Ectodermal cell (in vitro differentiated cells): ENCODE results near the gene UBE2U. TPM values are rescaled to one million over a fixed set of nuclear protein-coding genes. Genes with fewer than 3 reads are reported as not detected.
A peak's percentile ranks its signal among the peaks of the same experiment; 100 is the strongest.

Source experiments
- H3K27ac ChIP-seq: 2 replicates; pipeline ENCODE4 v1.7.0; 2013; ENCODE audit warnings: mild to moderate bottlenecking, low read depth, low read length; ENCODE audit not compliant: insufficient read depth, poor library complexity, severe bottlenecking
- H3K27me3 ChIP-seq: 2 replicates; pipeline ENCODE4 v1.7.0; 2013; ENCODE audit warnings: mild to moderate bottlenecking, low read length; ENCODE audit not compliant: insufficient read depth, control insufficient read depth, poor library complexity, severe bottlenecking
- H3K36me3 ChIP-seq: one replicate; pipeline ENCODE4 v1.7.0; 2013; ENCODE audit warnings: low read length; ENCODE audit not compliant: control insufficient read depth, insufficient read depth
- H3K4me1 ChIP-seq: one replicate; pipeline ENCODE4 v1.7.0; 2013; ENCODE audit warnings: low read length; ENCODE audit not compliant: control insufficient read depth, insufficient read depth
- H3K4me3 ChIP-seq: 2 replicates; pipeline ENCODE4 v1.7.0; 2013; ENCODE audit warnings: low read depth, low read length, control low read depth; ENCODE audit not compliant: insufficient read depth
- H3K9me3 ChIP-seq: 2 replicates; pipeline ENCODE4 v1.7.0; 2013; ENCODE audit warnings: mild to moderate bottlenecking, low read length, moderate library complexity; ENCODE audit not compliant: control insufficient read depth
- WGBS, 2 experiments: methylation state at CpG; one replicate each; pipeline ENCODE4 v1.1.7; 2013; ENCODE audit warnings: missing lambda C conversion rate in 2 of 2; 5-methylcytosine and 5-hydroxymethylcytosine counted together
- polyA plus RNA-seq, 4 experiments: library from polyadenylated mRNA; stranded (reverse); fragments of 50-300 nt; gene quantifications; one replicate each; pipeline ENCODE4 v1.2.3, GENCODE V29; 2013

UBE2U gene
- not detected for polyA plus RNA-seq (2013, experiment 1 of 4)
- not detected for polyA plus RNA-seq (2013, experiment 2 of 4)
- polyA plus RNA-seq (2013, experiment 3 of 4), result not detected
- polyA plus RNA-seq (2013, experiment 4 of 4), result not detected

DNA sequence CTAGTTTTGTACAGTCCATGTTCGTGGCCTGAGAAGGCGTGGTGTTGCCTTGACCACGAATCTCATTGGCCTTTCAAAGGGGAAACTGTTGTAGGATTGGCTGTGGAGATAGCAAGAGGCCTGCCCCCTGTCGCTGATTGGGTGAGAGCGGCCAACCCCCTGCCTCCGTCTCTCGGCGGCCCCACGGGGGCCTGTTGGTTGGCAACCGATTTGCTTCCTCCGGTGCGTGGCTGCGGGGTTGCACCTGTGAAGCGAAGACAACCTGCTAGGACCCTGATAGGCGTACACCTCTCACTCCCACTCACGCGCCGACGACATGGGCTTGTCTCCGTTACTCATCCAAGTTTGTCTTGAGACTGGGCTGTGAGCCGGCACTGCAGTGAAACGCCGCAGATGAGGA is at the start of gene UBE2U:
TSS of gene UBE2U (plus strand) at position 204 of the 400 bp plus-strand sequence. CDS start 428 bp downstream, outside the sequence.
- Histone ChIP-seq H3K27me3 (no peaks in the 10 kb centered on the region), H3K4me3 (no peak within 1 kb of the TSS), H3K4me1 (no peaks in the 10 kb centered on the region), H3K36me3 (no peaks in the 10 kb centered on the region), H3K27ac (no peak within 1 kb of the TSS), H3K9me3 (no peaks in the 10 kb centered on the region)
- 95 to 96% methylated on average over 23 of the region's 23 CpGs for WGBS, 2 experiments

GRCh38 chr1:64155278-64155677 is 48.1 kb upstream of the UBE2U start:
- H3K9me3 ChIP-seq, result no peaks in the 10 kb centered on the region
- WGBS, 2 experiments, result 54 to 56% methylated on average over 1 of the region's 1 CpG
- H3K27me3 ChIP-seq, result no peaks in the 10 kb centered on the region
- H3K27ac ChIP-seq, result peak overlapping the region; percentile 44
- H3K4me1 ChIP-seq, result no peaks in the 10 kb centered on the region
- H3K36me3 ChIP-seq, result peaks cover 16% of the 10 kb centered on the region
- H3K4me3 ChIP-seq, result no peak overlapping the region

DNA sequence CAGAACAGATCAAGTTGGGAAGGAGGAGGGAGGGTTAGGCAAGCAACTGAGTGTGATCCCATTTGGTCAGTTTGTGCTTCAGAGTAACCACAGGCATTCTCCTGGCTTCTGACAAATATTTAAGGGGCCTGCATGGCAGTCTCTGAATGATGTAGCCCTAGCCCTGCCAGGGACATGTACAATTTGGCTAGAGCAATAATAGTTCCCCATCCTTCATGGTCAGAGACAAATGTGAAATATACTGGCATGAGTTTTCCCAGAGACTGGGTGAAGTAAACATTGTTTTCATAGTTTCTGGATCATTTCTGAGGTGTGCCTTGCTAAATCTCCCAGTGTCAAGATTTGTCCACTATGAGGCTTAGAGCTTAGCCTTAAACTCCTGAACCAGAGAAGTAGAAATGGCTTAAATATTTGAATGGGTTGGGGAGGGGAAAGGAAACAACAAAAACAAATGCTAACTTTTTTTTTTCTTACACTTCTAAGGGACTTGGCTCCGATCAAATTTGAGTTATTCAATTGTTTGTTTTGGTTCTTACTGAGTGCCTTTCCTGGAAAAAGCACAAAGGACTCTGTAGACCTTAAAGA is 42.0 kb upstream of the UBE2U start:
- Histone ChIP-seq H3K27ac (no peak overlapping the region), H3K9me3 (no peaks in the 10 kb centered on the region), H3K36me3 (peaks cover 12% of the 10 kb centered on the region), H3K27me3 (no peaks in the 10 kb centered on the region), H3K4me3 (no peak overlapping the region), H3K4me1 (peaks cover 9% of the 10 kb centered on the region)
- WGBS, 2 experiments, result 100% methylated on average over 1 of the region's 1 CpG; no CpG with 5 or more reads in 1 of the 2 experiments

DNA sequence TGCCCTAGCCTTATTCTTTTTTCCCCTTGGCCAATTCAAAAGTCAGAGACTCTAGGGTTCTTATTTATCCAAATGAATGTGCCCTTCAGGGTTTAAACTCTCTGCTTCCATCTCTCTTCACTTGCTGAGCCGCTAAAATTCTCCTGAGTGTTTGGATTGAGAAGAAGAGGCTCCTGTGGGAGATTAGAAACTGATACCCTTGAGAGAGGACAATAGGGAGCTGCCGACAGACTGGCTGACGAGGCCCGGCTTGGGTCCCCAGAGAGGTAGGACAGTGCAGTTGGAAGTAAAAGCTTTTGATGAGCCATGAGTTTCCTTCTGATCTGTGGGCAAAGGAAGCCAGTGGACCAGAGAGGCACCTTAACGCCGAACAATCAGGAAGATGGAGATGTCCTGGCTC is 41.3 kb upstream of the UBE2U start:
- H3K4me1 ChIP-seq, result peaks cover 9% of the 10 kb centered on the region
- no peaks in the 10 kb centered on the region for H3K9me3 ChIP-seq
- no peak overlapping the region for H3K27ac ChIP-seq
- H3K36me3 ChIP-seq, result peaks cover 18% of the 10 kb centered on the region
- no peaks in the 10 kb centered on the region for H3K27me3 ChIP-seq
- 64 to 70% methylated on average over 6 of the region's 6 CpGs for WGBS, 2 experiments
- no peak overlapping the region for H3K4me3 ChIP-seq

DNA sequence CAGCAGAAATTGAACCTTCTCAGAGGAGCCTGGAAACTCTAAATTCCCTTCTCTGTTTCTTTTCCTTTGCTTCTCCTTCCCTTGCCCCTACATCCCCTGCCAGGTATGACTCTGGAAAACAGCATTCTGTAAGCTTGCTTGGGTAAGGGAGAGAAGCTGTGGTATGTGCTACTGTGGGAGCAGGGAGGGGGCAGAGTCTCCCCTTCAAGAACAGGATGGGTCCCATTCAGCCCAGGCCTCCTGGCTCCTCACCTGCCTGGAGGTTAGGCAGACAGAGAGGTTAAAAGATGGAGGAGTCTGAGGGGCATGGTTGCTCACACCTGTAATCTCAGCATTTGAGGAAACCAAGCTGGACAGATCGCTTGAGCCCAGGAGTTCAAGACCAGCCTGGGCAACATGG is 40.6 kb upstream of the UBE2U start:
- H3K36me3 ChIP-seq, result peaks cover 23% of the 10 kb centered on the region
- peaks cover 9% of the 10 kb centered on the region for H3K4me1 ChIP-seq
- no peaks in the 10 kb centered on the region for H3K9me3 ChIP-seq
- no peak overlapping the region for H3K27ac ChIP-seq
- H3K4me3 ChIP-seq, result no peak overlapping the region
- no peaks in the 10 kb centered on the region for H3K27me3 ChIP-seq
- WGBS, 2 experiments, result 95 to 100% methylated on average over 1 of the region's 1 CpG

DNA sequence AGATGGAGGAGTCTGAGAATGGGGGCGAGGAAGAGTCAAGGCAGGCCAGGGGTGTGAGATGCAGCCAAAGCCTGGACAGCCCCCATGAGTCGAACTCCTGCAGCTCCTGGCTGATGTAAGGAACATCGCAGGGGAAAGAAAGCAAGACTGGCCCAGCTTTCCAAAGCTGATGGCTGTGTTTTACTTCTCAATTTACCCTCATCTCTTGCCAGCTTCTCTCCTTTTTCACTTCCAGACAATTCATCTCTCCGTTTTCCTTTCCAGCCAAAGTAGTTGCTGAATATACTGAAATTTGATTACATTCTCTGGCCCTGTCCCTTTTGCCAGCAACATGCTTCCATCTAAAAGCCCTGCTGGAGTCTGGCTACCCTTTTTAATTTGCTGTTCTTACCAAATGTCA is 40.0 kb upstream of the UBE2U start:
- 94 to 96% methylated on average over 4 of the region's 4 CpGs for WGBS, 2 experiments
- Histone ChIP-seq H3K36me3 (peaks cover 23% of the 10 kb centered on the region), H3K9me3 (no peaks in the 10 kb centered on the region), H3K4me1 (peaks cover 9% of the 10 kb centered on the region), H3K4me3 (no peak overlapping the region), H3K27me3 (no peaks in the 10 kb centered on the region), H3K27ac (no peak overlapping the region)

DNA sequence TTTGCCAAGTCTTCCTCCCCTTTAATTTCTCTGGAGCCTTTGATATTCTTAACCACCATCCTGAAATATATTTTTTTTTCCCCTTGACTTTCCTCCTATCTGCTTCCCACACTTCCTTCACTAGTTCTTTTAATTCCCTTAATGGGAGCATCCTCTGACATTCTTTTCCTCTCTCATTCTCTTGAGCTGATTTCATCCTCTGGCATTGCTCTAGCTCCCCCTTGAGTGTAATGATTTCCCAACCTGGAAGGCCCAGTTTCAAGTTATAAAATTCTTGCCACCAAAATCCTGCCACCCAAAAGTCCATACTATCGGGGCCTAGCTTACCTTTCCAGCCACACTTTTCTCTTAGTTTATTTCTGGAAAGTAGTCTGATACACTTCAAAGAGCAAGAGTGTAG is 39.5 kb upstream of the UBE2U start:
- H3K27ac ChIP-seq, result no peak overlapping the region
- peaks cover 9% of the 10 kb centered on the region for H3K4me1 ChIP-seq

GRCh38 chr1:64166629-64167028 is 36.8 kb upstream of the UBE2U start:
- 93 to 100% methylated on average over 2 to 3 of the region's 3 CpGs for WGBS, 2 experiments
- no peak overlapping the region for H3K4me3 ChIP-seq
- no peak overlapping the region for H3K27ac ChIP-seq
- peaks cover 30% of the 10 kb centered on the region for H3K36me3 ChIP-seq
- no peaks in the 10 kb centered on the region for H3K27me3 ChIP-seq
- H3K9me3 ChIP-seq, result no peaks in the 10 kb centered on the region
- H3K4me1 ChIP-seq, result peaks cover 5% of the 10 kb centered on the region

More for the DNA sequence above, 39.5 kb upstream of the UBE2U start:
- Histone ChIP-seq H3K4me3 (no peak overlapping the region), H3K36me3 (peaks cover 25% of the 10 kb centered on the region), H3K27me3 (no peaks in the 10 kb centered on the region), H3K9me3 (no peaks in the 10 kb centered on the region)
- WGBS, 2 experiments, result 100% methylated on average over 1 of the region's 1 CpG; no CpG with 5 or more reads in 1 of the 2 experiments

GRCh38 chr1:64167176-64167575 is 36.2 kb upstream of the UBE2U start:
- no peak overlapping the region for H3K27ac ChIP-seq
- peaks cover under 1% of the 10 kb centered on the region for H3K4me1 ChIP-seq
- no peaks in the 10 kb centered on the region for H3K9me3 ChIP-seq
- H3K4me3 ChIP-seq, result no peak overlapping the region
- H3K27me3 ChIP-seq, result no peaks in the 10 kb centered on the region
- 70 to 78% methylated on average over 2 of the region's 2 CpGs for WGBS, 2 experiments
- peaks cover 30% of the 10 kb centered on the region for H3K36me3 ChIP-seq

GRCh38 chr1:64171246-64171645 is 32.2 kb upstream of the UBE2U start:
- Histone ChIP-seq H3K4me1 (no peaks in the 10 kb centered on the region), H3K27ac (no peak overlapping the region), H3K9me3 (no peaks in the 10 kb centered on the region), H3K36me3 (peaks cover 30% of the 10 kb centered on the region), H3K27me3 (no peaks in the 10 kb centered on the region), H3K4me3 (no peak overlapping the region)
- WGBS, 2 experiments, result 85 to 96% methylated on average over 1 of the region's 1 CpG
